HG03060 (cell line): ENCODE measurements around the gene CDKN1B.
"Not testable (repeated sequence)": the region's sequence is repeated elsewhere in the genome, so short reads cannot be mapped to it uniquely, and the experiment has no call there.

Experiments used
- ATAC-seq: cut with Tn5 transposase; IDR thresholded peaks from one replicate; pipeline ENCODE4 v1.9.1; 2021; ENCODE audit warnings: low read depth, moderate number of reproducible peaks; ENCODE audit not compliant: unreplicated experiment

CDKN1B gene

GRCh38 chr12:12723149-12723680 is 6.0 kb downstream of the CDKN1B start:
- no peak for ATAC-seq

- ATAC-seq: no peak
These were observed 6.7 kb downstream of the CDKN1B start for GRCh38 chr12:12723681-12724420.

GRCh38 chr12:12724421-12725085 is 7.4 kb downstream of the CDKN1B start:
- no peak for ATAC-seq

- ATAC-seq: peak; percentile 43
These were observed 8.2 kb downstream of the CDKN1B start for GRCh38 chr12:12725086-12725955.

GRCh38 chr12:12725956-12726554 is 8.9 kb downstream of the CDKN1B start:
- no peak for ATAC-seq

- ATAC-seq: no peak
These were observed 9.5 kb downstream of the CDKN1B start for GRCh38 chr12:12726555-12727093.

GRCh38 chr12:12731178-12731577 is 14.0 kb downstream of the CDKN1B start:
- ATAC-seq: no peak

- no peak for ATAC-seq
These were observed 14.6 kb downstream of the CDKN1B start for GRCh38 chr12:12731785-12732184.

GRCh38 chr12:12733118-12733517 is 15.9 kb downstream of the CDKN1B start:
- ATAC-seq: no peak

- ATAC-seq: no peak
These were observed 16.9 kb downstream of the CDKN1B start for GRCh38 chr12:12734054-12734453.

GRCh38 chr12:12734561-12735071 is 17.4 kb downstream of the CDKN1B start:
- ATAC-seq: no peak

GRCh38 chr12:12735301-12735700 is 18.1 kb downstream of the CDKN1B start:
- ATAC-seq: no peak

- no peak for ATAC-seq
These were observed 19.9 kb downstream of the CDKN1B start for GRCh38 chr12:12736759-12737676.

- not testable (repeated sequence) for ATAC-seq
These were observed 21.0 kb downstream of the CDKN1B start for GRCh38 chr12:12738152-12738551.

GRCh38 chr12:12741660-12742059 is 24.5 kb downstream of the CDKN1B start:
- ATAC-seq: no peak

GRCh38 chr12:12744546-12745305 is 27.6 kb downstream of the CDKN1B start:
- ATAC-seq: no peak

- no peak for ATAC-seq
These were observed 28.5 kb downstream of the CDKN1B start for GRCh38 chr12:12745576-12746211.

- ATAC-seq: no peak
These were observed 30.1 kb downstream of the CDKN1B start for GRCh38 chr12:12747278-12747677.
